HK-2 (cell line): ENCODE results near the gene NELL2.
"Not testable (repeated sequence)": the region's sequence is repeated elsewhere in the genome, so short reads cannot be mapped to it uniquely, and the experiment has no call there.

ENCODE experiments used
- DNase-seq: peaks from one replicate; pipeline ENCODE4 v3.0.0-alpha.2; 2018; ENCODE audit not compliant: unreplicated experiment

The NELL2 gene

GRCh38 chr12:44875954-44876543 lies at the start of gene NELL2:
TSS of gene NELL2 (minus strand) at chr12:44876315. CDS start at chr12:44875869, 446 bp downstream.
- peak; percentile 62 for DNase-seq

- no peak for DNase-seq
Observed at GRCh38 chr12:44921736-44922135, 45.6 kb upstream of the NELL2 start.

- DNase-seq = no peak
Observed at GRCh38 chr12:44917141-44917540, 41.0 kb upstream of the NELL2 start.

GRCh38 chr12:44915958-44916357 lies 39.8 kb upstream of the NELL2 start:
- no peak for DNase-seq

GRCh38 chr12:44904321-44904720 lies 28.2 kb upstream of the NELL2 start:
- no peak for DNase-seq

GRCh38 chr12:44898108-44898507 lies 22.0 kb upstream of the NELL2 start:
- not testable (repeated sequence) for DNase-seq

- DNase-seq = no peak
Observed at GRCh38 chr12:44889926-44890325, 13.8 kb upstream of the NELL2 start.

- DNase-seq = no peak
Observed at GRCh38 chr12:44889162-44889561, 13.0 kb upstream of the NELL2 start.

- DNase-seq = no peak
Observed at GRCh38 chr12:44885902-44886301, 9.8 kb upstream of the NELL2 start.

GRCh38 chr12:44881197-44881596 lies 5.1 kb upstream of the NELL2 start:
- no peak for DNase-seq

- peak; percentile 58 for DNase-seq
Observed at GRCh38 chr12:44876544-44877410, 662 bp upstream of the NELL2 start.

- DNase-seq = peak; percentile 10
Observed at GRCh38 chr12:44875417-44875953, 630 bp downstream of the NELL2 start.

- peak; percentile 1 for DNase-seq
Observed at GRCh38 chr12:44874981-44875416, 1.1 kb downstream of the NELL2 start.

GRCh38 chr12:44873898-44874297 lies 2.2 kb downstream of the NELL2 start:
- DNase-seq = no peak

- no peak for DNase-seq
Observed at GRCh38 chr12:44869503-44869902, 6.6 kb downstream of the NELL2 start.

GRCh38 chr12:44863867-44864266 lies 12.2 kb downstream of the NELL2 start:
- DNase-seq = no peak

- DNase-seq = no peak
Observed at GRCh38 chr12:44859998-44860689, 16.0 kb downstream of the NELL2 start.

GRCh38 chr12:44858226-44858855 lies 17.8 kb downstream of the NELL2 start:
- DNase-seq = no peak

GRCh38 chr12:44852483-44852882 lies 23.6 kb downstream of the NELL2 start:
- no peak for DNase-seq

- DNase-seq = no peak
Observed at GRCh38 chr12:44851586-44851985, 24.5 kb downstream of the NELL2 start.

- no peak for DNase-seq
Observed at GRCh38 chr12:44848703-44849085, 27.4 kb downstream of the NELL2 start.
